WERI-Rb-1 (cell line): Measurements from ENCODE around the gene NUSAP1.
A peak's percentile ranks its signal among the peaks of the same experiment; 100 is the strongest.

Experiments
- DNase-seq: peaks from one replicate; pipeline ENCODE4 v3.0.0-alpha.2; 2020
- H3K27ac ChIP-seq: fragments of 250-450 bp; sonication (Bioruptor Pico); 2 replicates; pipeline ENCODE4 v1.5.1; 2020; ENCODE audit warnings: mild to moderate bottlenecking, moderate library complexity
- H3K27me3 ChIP-seq: fragments of 250-450 bp; sonication (Bioruptor Pico); 2 replicates; pipeline ENCODE4 v1.5.1; 2021; ENCODE audit warnings: mild to moderate bottlenecking, low read depth, moderate library complexity; ENCODE audit not compliant: insufficient read depth, severe bottlenecking
- H3K36me3 ChIP-seq: fragments of 250-450 bp; sonication (Bioruptor Pico); 2 replicates; pipeline ENCODE4 v1.5.1; 2020; ENCODE audit warnings: mild to moderate bottlenecking, moderate library complexity
- H3K4me3 ChIP-seq: 2 replicates; pipeline ENCODE4 v1.5.1; 2011; ENCODE audit warnings: low read depth, mild to moderate bottlenecking, control low read depth, low read length
- H3K9me3 ChIP-seq: fragments of 250-450 bp; sonication (Bioruptor Pico); 2 replicates; pipeline ENCODE4 v1.5.1; 2021; ENCODE audit warnings: mild to moderate bottlenecking, moderate library complexity; ENCODE audit not compliant: severe bottlenecking
- TF ChIP-seq, protein P1 (sequence below): IDR thresholded peaks from 2 replicates; pipeline ENCODE4 v1.5.1; 2011; ENCODE audit warnings: low read depth, mild to moderate bottlenecking, control low read depth, inconsistent platforms, low read length

Gene NUSAP1

DNA sequence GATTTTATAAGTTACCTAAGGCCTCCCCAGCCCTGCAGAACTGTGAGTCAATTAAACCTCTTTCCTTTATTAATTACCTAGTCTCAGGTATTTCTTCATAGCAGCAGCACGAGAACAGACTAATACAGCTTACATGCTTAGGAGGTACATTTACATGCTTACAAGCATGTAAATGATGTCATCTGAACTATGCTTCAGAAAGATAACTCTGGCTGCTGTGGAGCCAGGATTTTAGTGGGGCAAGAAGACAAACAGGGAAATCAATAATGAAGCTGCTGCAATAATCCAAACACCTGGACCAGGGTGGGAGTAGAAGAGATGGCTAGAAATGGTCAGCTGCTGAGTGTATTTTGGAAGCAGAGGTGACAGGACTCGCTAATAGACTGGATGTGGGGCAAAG, 60.0 kb downstream of the NUSAP1 start:
- TF ChIP-seq, protein P1, sequence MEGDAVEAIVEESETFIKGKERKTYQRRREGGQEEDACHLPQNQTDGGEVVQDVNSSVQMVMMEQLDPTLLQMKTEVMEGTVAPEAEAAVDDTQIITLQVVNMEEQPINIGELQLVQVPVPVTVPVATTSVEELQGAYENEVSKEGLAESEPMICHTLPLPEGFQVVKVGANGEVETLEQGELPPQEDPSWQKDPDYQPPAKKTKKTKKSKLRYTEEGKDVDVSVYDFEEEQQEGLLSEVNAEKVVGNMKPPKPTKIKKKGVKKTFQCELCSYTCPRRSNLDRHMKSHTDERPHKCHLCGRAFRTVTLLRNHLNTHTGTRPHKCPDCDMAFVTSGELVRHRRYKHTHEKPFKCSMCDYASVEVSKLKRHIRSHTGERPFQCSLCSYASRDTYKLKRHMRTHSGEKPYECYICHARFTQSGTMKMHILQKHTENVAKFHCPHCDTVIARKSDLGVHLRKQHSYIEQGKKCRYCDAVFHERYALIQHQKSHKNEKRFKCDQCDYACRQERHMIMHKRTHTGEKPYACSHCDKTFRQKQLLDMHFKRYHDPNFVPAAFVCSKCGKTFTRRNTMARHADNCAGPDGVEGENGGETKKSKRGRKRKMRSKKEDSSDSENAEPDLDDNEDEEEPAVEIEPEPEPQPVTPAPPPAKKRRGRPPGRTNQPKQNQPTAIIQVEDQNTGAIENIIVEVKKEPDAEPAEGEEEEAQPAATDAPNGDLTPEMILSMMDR = no peak
- no peaks in the 10 kb centered on the region for H3K27me3 ChIP-seq
- H3K4me3 ChIP-seq = no peak overlapping the region
- DNase-seq = no peak
- peaks cover 31% of the 10 kb centered on the region for H3K36me3 ChIP-seq
- H3K9me3 ChIP-seq = no peaks in the 10 kb centered on the region
- peak overlapping the region; percentile 22; the same call in 1 of the 2 replicates for H3K27ac ChIP-seq

DNA sequence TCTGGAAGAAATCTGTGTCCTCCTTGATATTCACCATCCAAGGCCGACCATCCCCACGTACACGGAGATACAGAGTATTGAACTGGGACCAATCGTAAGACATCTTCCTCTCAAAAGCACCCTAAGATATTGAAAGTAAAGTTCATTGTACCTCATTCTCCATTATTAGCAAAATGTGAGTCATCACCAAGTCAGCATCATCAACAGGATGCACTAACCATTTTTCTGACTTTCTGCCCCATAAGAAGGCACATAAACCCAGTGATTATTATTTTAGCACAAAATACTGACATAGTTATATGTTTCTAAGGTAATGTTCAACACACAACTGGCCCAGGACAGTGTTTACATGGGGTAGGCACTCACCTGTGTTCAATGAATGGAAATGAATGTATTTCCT, 62.2 kb downstream of the NUSAP1 start:
- Histone ChIP-seq H3K9me3 (no peaks in the 10 kb centered on the region), H3K36me3 (peaks cover 21% of the 10 kb centered on the region), H3K27ac (no peak overlapping the region)

DNA sequence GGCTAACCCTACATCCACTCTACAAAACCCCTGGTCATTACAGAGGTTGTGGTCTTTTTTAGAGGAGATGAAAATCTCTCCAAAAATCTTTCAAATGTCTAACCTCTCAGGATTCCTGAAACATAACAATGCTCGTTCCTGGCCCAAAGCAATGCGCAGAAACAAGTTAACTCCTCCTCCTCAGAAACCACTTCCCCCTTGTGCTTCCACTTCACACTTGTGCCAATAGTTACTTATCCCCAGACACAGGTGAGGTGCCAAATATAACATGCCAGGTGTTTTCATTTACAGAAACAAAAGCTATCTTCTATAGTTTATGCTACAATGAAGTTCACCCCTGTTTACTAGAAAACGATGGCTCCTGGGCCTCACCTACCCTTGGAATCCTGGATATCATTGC, 63.4 kb downstream of the NUSAP1 start:
- peaks cover 18% of the 10 kb centered on the region for H3K36me3 ChIP-seq
- H3K27me3 ChIP-seq = no peaks in the 10 kb centered on the region
- no peak for DNase-seq
- TF ChIP-seq, protein P1 = no peak
- H3K4me3 ChIP-seq = no peak overlapping the region
- H3K9me3 ChIP-seq = no peaks in the 10 kb centered on the region
- H3K27ac ChIP-seq = no peak overlapping the region

More for the DNA sequence above, 62.2 kb downstream of the NUSAP1 start:
- no peaks in the 10 kb centered on the region for H3K27me3 ChIP-seq
- no peak for DNase-seq
- TF ChIP-seq, protein P1 = no peak
- no peak overlapping the region for H3K4me3 ChIP-seq

DNA sequence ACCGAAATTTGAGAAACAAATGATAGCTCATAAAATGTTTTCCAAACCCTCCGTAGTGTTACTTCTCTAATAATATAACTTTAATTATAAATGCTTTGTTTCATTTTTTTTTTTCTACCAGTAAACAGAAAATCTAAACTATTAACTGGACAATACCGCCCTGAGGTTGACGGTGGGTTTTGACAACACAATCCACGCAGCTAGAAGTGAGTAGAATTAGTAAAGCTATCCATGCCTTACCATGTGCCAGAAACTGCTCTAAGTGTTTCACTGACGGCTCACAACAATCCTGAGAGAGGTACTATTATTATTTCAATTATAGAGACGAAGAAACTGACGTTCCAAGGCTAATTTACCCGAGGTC, 69.2 kb downstream of the NUSAP1 start:
- H3K4me3 ChIP-seq = peak overlapping the region; percentile 62
- peak overlapping the region; percentile 72 for H3K27ac ChIP-seq
- peaks cover under 1% of the 10 kb centered on the region; the same call in 1 of the 2 replicates for H3K36me3 ChIP-seq
- DNase-seq = no peak
- TF ChIP-seq, protein P1 = no peak
- H3K9me3 ChIP-seq = no peaks in the 10 kb centered on the region
- H3K27me3 ChIP-seq = no peaks in the 10 kb centered on the region

DNA sequence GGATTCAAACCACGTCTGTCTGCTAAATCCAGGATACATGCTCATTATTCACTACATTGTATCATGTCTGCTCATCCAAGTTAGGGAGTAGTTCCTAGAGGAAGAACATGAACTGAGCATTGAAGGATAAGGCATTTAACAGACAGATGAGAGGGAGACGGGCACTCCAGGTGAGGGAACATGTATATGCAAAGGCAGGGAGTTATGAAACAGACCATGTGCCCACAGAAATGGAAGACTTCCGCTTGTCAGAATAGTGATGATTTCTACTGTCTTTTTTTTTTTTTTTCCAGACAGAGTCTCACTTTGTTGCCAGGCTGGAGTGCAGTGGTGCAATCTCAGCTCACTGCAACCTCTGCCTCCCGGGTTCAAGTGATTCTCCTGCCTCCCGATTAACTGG, 74.7 kb downstream of the NUSAP1 start:
- Histone ChIP-seq H3K36me3 (no peaks in the 10 kb centered on the region), H3K9me3 (no peaks in the 10 kb centered on the region), H3K4me3 (no peak overlapping the region), H3K27ac (no peak overlapping the region), H3K27me3 (no peaks in the 10 kb centered on the region)
- DNase-seq = no peak
- TF ChIP-seq, protein P1 = no peak

DNA sequence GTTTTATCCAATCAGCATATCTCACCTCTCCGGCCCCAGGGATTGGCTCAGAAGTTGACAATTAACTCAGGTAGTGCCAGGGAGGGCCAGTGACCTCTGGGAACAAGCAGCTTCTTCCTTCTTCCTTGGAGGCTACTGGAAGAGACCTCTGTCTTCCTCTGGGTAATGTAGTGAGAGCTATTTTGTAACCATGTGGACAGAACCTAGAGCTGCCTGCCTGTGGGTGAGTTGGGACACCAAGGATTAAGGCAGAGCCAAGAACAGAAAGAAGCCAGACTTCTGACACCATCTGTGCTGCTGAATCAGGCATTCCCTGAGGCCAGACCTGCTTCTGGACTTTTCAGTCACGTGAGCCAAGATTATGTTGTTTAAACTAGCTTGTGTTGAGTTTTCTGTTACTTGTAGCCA, 75.6 kb downstream of the NUSAP1 start:
- H3K9me3 ChIP-seq = no peaks in the 10 kb centered on the region
- H3K27me3 ChIP-seq = no peaks in the 10 kb centered on the region
- DNase-seq = peak; percentile 71
- no peak overlapping the region for H3K4me3 ChIP-seq
- peak overlapping the region; percentile 71 for H3K27ac ChIP-seq
- no peaks in the 10 kb centered on the region for H3K36me3 ChIP-seq
- TF ChIP-seq, protein P1 = no peak
